ENCODE data around the gene ARHGDIB.

Gene ARHGDIB

DNA sequence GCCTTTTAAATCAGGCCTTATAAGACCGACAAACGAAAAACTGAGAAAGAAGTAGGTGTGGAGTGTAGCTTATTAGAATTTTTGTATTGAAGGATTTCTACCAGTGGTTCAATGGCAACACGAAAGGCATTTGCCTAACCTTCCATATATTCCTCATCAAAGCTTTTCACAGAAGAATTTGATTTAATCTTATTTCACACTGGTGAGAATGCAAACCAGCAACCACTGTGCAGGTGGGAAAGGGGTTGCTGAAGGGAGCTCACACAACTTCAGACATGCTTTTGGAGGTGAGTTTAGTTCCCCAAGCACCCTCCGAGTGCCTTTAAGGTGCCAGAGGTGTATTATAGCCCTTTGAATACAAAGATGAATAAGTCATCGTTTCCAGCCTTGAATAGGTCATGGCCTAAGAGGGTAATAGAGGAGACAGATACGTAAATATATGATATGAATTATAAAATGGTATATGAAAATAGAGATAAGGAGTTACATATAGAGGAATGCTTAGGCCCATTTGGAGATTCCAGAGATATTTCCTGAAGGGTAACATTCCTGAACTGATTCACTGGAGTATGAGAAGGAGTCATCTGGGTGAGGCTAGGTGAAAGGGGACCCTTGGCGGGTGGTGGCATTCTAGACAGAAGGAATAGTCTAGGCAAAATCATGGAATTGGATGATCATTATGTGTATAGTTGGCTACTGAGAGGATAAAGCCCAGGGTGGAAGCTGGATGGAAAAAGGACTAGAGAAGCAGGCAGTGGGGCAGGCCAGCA, 29.4 kb downstream of the ARHGDIB start:
- DNase-seq: no peak

DNA sequence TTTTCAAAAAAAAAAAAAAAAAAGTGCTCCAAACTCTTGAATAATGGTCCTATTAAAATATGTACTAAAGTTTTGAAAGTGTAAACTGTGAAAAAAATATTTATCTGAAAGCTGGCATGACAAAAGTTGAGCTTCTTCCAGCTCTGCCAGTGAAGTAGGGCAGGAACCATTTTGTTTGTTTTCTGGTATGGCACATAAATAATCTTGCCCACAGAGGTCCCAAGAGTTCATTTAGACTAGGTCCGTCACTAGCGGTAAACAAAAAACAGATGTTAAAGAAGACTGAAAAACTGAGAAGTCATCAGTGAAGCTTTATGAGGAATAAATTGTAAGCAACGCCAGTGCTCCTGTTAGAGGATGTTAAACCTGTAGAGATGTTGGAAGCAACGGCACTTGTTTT, 30.0 kb downstream of the ARHGDIB start:
- no peak for DNase-seq

DNA sequence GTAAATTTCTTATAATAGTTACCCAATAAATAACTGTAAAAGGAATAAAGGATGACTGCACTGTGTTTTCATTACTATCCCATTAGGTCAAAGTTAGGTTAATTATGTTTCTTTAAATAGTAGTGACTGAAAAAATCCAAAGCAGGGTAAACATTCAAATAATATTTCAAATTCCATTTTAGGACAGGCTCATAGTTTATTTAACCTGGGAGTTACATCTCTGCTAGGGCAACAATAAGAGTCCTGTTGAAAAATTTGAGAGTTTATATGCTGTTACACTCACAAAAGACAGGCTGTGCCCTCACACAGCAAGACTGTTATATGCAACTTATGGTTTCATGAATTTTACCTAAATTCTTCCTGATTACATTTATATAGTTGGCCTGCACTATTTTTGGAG, 31.1 kb downstream of the ARHGDIB start:
- no peak for DNase-seq

DNA sequence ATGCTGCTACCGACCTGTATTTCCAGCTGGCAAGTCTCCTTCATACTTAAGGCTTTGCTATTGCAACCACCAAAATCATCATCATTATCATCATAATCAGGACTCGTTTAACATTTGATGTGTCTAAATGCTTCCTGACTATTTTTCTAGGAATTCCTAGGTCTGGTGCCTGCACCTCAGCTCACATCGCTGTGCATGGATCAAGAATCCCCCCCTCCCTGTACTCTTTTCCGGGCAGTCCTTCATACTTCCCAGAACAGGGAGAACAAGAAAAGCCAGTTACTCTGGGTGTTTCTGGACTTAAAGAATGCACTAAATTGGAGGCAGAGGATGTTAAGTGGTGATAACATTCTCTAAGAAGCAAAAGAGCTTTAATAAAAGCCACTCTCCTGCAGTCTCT, 32.5 kb downstream of the ARHGDIB start:
- no peak for DNase-seq

DNA sequence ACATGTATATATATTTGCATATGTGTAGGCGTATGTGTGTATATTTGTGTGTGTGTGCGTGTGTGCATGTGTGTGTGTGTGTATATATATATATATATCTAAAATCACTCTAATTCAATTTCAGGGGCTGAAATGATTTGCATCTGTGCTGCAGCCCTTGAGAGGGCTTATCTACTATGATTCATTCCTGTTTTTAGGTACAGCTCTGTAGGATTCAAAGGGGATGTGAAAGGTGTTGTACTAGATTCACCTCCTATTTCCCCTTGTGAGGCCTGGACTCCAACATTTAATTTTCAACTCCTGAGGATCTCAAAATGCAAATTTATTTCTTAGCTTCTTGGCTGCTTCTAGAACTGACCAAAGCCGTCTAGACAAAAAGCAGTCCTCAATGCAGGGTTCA, 34.1 kb downstream of the ARHGDIB start:
- DNase-seq: no peak

DNA sequence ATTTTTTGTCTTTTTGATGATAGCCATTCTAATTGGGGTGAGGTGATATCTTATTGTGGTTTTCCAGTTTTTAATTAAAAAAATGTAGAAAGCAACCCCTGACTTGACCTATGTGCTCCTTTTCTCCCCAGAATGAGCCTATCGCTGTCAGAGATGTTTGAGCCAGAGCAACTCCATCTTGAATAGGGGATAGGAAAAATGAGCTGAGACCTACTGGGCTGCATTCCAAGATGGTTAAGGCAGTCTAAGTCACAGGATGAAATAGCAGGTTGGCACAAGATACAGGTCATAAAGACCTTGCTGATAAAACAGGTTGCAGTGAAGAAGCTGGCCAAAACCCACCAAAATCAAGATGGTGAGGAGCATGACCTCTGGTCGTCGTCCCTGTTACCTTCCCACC, 36.9 kb downstream of the ARHGDIB start:
- DNase-seq: no peak

DNA sequence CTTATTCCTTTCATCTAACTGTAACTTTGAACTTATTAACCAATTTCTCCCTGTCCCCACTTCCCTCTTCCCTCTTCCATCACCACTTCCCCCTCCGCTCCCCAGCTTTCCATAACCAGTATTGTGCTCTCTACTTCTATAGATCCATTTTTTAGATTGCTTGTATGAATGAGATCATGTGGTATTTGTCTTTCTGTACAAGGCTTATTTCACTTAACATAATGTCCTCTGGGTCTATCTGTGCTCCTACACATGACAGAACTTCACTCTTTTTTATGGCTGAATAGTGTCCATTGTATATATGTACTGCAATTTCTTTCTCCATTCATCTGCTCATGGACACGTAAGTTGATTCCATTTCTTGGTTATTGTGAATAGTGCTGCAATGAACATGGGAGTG, 37.5 kb downstream of the ARHGDIB start:
- no peak for DNase-seq

DNA sequence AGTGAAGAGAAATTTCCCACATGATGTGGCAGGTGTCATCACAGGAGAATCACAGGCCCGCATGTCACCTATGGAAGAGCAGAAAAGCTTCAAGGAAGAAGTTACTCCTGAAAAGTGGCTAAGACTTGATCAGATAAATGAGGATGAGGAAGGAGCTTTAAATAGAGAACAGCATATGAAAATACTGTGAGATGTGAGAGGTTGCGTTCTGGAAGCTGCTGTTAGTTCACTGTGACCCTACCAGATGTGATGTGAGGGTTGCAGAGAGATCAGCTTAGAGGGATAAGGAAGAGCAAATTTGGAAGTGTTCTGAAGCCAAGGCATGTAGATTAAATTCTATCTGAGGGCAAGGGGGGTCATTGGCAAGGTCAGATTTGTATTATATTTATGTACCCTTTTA, 40.2 kb downstream of the ARHGDIB start:
- no peak for DNase-seq

DNA sequence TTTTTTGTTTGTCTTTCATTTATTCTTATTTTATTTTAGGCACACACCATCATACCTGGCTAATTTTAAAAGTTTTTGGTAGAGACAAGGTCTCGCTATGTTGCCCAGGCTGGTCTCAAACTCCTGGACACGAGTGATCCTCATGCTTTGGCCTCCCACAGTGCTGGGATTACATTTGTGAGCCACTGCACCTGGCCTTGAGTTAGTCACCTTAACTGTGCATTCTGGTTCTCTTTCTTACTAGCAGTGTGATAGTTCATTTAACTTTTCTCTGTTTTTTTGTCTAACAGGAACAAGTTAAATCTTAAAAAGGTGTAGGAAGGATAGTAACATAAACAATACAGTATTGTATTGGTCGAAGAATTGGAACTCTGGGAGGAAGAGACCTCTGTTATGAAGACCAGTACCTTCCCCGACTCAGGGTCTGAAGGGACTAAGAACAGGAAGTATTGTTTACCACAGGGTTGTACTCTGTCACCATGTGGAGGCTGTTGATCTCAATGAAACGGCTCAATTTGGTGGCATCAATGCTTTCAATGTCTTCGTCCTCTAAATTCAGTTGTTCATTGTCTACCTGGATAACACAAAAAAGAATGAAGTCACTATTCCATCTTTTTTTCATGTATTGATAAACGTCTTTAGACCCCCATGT, 40.8 kb downstream of the ARHGDIB start:
- DNase-seq: no peak

DNA sequence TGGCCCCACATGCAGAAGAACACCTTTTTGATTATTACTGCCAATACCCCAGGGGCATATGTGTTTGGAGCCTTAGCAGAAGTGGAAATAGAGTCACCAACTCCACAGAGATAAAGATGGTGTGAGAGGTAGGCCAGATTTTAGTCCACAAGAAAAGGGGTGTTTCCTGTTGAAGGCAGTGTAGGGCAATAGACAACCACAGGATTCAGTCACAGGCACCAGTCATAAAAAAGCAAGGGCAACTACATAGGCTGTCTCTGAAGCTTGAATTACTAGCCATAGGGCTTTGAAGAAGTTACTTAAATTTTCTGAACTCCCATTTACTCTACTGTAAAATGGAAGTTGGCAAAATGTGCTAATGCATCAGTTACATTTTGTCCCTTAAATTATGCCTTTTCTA, 41.9 kb downstream of the ARHGDIB start:
- DNase-seq: no peak

DNA sequence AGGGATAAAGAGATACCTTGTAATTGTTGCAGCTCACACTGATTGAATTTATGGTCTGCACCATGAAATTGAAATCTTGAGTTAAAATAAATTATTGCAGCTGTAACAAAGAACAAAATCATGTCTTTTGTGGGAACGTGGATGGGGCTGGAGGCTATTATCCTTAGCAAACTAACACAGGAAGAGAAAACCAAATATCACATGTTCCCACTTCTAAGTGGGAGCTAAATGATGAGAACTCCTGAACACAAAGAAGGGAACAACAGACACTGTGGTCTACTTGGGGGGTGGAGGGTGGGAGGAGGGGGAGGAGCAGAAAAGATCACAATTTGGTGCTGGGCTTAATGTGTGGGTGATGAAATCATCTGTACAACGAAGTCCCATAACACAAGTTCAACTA, 45.7 kb downstream of the ARHGDIB start:
- DNase-seq: no peak

DNA sequence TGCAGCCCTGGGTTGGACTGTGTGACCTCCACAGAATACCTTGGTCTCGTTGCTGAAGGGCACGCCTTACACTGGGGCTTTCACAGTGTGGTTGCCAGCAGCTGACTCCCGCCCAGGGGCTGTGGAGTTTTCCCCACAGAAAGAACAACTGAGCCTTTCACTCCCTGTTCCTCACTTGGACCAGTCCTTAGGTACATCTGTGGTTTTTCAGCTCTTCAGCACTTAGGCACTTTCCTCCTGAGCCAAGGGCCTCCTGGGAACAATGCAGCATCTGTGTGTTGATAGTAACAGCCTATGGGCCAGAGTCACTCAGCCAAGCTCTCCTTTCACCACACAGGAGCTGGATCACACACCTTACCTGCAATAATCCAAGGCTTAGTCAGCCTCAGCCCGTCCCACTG, 48.0 kb downstream of the ARHGDIB start:
- DNase-seq: no peak

DNA sequence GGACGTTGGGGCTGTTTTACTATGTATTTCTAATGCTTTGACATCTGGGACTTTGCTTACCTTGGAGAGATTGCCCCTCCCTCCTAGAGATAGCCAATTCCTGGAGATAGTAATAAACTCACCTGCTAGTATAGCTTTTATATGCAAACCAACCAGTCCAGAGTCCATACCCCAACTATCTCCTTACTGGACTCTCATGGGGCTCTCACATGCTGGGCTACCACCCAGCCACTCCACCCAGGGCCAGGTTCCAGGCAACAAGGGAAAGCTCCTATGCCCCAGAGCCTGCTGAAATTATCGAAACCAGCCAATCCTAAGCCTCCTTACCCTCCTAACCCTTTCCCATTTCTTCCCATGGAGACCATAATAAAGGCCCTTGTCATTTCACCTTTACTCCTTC, 50.3 kb downstream of the ARHGDIB start:
- DNase-seq: no peak

DNA sequence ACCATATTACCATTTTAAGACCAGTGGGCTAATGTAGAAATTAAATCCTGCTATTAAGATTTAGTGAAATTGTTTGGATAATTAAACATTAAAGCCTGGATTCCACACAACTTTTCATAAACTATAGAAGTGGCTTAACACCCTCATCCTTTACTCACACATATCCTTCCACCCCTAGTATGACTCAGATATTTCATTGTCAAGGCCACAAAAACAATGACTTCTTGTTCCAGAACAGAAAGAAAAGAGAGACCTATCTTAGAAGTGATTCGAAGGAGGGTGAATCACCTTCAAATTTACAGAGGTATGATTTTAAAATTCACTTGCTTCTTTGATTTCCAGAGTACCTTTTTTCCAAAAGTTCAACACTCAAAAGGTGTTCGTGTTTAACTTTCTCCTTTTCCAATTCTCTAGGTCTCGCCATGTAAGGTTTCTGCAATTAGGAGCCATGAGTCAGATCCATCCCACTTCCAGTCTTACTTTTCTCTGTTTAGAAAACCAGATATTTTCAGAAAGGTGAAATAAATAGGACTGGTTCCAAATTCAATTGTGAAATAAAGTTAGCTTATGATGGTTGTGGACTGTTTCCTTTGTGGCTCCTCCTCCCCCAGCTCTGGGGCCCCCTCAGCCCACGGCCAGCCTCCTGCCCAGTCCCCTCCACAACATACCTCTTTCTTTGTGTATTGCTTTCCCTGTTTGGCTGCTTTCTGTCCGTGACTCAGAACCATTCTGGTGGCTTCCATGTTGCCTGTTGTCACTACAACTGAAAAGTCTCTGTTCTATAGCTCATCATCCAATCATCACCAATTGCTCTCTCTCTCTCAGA, 51.1 kb downstream of the ARHGDIB start:
- peak in 1 of 51 donors; percentile 25 for DNase-seq

DNA sequence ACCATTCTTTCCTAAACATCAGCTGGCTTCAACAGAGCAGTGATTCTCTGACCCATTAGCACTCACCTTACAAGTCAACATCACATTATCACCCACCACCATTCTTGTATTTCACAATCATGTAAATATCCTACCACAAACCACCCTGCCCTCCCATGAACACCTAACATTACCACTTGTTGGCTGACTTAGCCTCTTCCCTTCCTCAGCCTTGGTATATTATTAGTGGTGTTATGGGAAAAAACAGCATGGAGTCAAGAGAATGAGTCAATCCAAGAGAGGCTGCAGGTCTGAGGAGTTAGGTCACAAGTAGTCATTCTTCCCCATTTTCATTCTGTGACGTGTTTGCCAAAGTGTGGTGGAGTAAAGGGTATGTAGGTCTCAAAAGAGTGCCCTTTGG, 53.4 kb downstream of the ARHGDIB start:
- DNase-seq: no peak

DNA sequence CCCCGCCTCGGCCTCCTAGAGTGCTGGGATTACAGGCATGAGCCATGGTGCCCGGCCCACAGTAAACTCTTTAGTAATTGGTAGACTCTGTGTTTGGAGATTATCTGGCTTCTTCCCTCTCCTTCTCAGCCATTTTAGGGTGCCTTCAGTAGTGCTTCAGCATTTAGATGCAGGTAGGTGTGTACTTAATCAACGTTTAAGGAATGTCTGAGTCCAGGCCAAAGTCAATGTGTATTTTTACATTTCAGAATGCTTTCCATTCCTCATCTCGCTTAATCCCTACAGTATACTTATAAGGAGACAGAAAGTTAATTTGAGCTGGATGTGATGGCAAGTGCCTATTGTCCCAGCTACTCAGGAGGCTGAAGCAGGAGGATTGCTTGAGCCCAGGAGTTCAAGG, 55.3 kb downstream of the ARHGDIB start:
- no peak for DNase-seq

DNA sequence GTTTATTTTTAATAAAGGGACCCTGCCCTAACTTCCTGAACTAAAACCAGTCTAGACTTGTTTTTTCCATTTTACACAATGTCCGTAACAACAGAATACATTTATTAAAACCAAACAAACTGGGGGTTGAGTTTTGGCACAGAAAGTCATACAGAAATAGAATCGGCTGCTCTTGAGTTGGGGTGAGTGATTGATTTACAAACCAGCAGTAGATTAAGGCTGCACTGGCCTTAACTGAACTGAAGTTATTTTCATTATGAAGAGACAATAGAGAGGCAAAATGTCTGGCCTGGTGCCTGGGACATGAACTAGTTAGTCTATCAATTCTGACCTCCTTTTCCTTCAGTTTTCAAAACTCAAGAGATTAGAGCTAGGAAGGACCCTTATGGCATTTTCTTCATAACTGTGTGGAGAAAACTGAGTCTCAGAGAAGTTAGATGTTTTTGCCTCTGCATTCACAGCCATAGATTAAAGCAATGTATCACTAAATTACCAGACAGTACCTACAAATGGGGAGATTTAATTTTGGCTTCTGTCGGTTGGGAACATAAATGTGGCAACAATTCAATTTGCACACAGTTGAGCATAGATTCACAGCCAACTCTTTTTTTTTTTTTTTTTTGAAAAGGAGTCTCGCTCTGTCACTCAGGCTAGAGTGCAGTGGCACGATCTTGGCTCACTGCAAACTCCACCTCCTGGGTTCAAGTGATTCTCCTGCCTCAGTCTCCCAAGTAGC, 56.0 kb downstream of the ARHGDIB start:
- no peak for DNase-seq

DNA sequence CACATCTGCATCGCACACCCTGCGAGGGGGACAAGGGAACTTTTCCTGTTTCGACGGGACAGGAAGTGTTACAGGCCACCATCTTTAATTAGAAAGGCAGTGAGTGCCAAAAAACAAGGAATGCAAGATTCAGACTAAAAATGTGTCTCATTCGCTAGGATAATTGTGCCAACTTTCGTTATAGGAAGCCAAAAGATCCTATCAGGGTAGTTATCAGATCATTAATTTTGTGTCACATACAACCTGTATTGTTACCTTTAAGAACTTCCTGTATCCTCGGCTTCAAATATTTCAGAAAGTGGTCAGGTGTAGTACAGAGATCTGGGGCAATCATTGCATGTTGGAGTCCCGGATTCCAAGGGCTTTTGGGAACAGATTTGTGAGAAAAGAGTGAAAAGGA, 56.5 kb downstream of the ARHGDIB start:
- DNase-seq: no peak

DNA sequence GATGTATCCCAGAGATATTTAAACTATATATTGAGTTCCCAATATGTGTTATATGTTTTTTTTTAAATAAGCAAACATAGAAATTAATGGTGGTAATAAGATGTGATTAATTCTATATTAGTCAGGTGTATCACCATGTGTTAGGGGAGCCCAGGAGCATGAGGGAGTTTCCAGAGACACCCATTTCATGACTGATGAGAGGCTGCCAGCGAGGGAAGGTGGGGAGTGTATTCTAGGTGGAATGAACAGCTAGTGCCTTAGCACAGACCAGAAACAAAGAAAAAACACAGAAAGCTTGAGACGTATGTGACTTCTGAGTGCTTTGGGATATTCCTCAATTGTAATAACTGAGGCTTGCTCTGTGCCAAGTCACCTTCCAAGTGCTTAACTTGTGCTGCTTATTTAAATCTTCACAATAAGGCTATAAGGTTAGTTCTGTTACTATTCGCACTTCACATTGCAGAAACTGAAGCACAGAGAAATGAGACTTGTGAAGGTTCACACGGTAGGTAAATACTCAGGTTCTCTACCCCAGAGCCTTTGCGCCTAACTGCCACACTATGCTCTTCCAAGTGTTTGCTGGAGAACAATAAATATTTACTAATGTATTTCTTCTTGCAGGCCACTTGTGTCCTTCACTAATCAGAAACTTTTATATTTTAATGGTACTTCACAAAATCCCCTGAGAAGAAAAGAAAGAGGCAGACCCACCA, 57.9 kb downstream of the ARHGDIB start:
- no peak for DNase-seq

DNA sequence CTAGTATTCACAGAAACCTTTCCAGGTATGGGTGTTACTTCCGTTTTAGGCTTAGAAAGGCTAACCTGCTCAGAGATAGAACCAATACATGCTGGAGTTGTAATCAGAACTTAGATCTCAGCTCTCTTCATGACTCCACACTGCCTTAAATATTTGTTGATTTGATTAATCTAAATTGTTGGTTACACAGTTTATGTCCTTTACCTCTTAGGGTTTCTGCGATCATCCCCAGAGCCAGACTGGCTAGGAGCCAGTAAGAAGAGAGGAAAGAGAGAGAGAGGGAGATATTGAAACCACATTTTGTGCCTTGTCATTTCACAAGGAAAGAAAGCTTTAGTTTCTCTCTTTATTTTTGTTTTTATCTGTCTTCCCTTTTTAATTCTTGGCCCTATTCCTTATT, 58.9 kb downstream of the ARHGDIB start:
- no peak for DNase-seq

DNA sequence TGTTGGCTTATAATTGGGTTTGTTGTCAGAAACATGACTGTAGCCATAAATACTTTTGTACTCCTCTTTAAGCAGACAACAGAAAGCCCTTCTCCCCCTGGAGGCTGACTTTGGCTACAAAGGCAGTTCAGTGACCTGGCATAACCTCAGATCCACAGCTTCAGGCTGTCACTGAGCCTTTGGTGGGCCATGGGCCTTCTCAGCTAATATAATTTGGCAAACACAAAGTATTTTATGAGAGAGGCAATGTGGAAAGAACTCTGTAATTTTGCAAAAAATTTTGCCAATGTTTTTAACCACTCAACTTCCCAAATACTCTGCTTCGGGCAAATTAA, 60.2 kb downstream of the ARHGDIB start:
- no peak for DNase-seq
